Measurements from ENCODE around the gene TNIP2.
A peak's percentile ranks its signal among the peaks of the same experiment; 100 is the strongest.

TNIP2 gene

GRCh38 chr4:2714918-2715317, 41.2 kb downstream of the TNIP2 start:
- no peak for DNase-seq

- DNase-seq: peak; percentile 50
Observed at GRCh38 chr4:2714061-2714770, 41.9 kb downstream of the TNIP2 start.

GRCh38 chr4:2713337-2713736, 42.8 kb downstream of the TNIP2 start:
- DNase-seq: no peak

- no peak for DNase-seq
Observed at GRCh38 chr4:2712261-2712842, 43.8 kb downstream of the TNIP2 start.

GRCh38 chr4:2702770-2703169, 53.4 kb downstream of the TNIP2 start:
- no peak for DNase-seq

- no peak for DNase-seq
Observed at GRCh38 chr4:2702361-2702760, 53.8 kb downstream of the TNIP2 start.

GRCh38 chr4:2700031-2700430, 56.1 kb downstream of the TNIP2 start:
- no peak for DNase-seq

- DNase-seq: no peak
Observed at GRCh38 chr4:2699534-2699933, 56.6 kb downstream of the TNIP2 start.

- no peak for DNase-seq
Observed at GRCh38 chr4:2698951-2699505, 57.1 kb downstream of the TNIP2 start.

- DNase-seq: no peak
Observed at GRCh38 chr4:2698504-2698903, 57.6 kb downstream of the TNIP2 start.

- DNase-seq: no peak
Observed at GRCh38 chr4:2697995-2698414, 58.1 kb downstream of the TNIP2 start.

GRCh38 chr4:2696423-2696822, 59.7 kb downstream of the TNIP2 start:
- DNase-seq: no peak

- DNase-seq: no peak
Observed at GRCh38 chr4:2695346-2696060, 60.6 kb downstream of the TNIP2 start.

- DNase-seq: no peak
Observed at GRCh38 chr4:2694691-2695090, 61.4 kb downstream of the TNIP2 start.

- no peak for DNase-seq
Observed at GRCh38 chr4:2691952-2692435, 64.1 kb downstream of the TNIP2 start.

Measured in eye (tissue), 1 donor.